ENCODE data around the gene ASTL. TPM values are rescaled to one million over a fixed set of nuclear protein-coding genes. Genes with fewer than 3 reads are reported as not detected.
A peak's percentile ranks its signal among the peaks of the same experiment; 100 is the strongest.

ASTL gene
- total RNA-seq, 1 donor from 2014 or later: not detected

GRCh38 chr2:96145848-96146152 lies 7.5 kb upstream of the ASTL start:
- no peaks in the 10 kb centered on the region for H3K9me3 Mint-ChIP-seq (ENCODE audit: unreplicated experiment)
- H3K27me3 Mint-ChIP-seq (ENCODE audit: unreplicated experiment): peaks cover 18% of the 10 kb centered on the region
- no peak for DNase-seq (ENCODE audit: low spot score)
- no peak overlapping the region for H3K27ac Mint-ChIP-seq (ENCODE audit: unreplicated experiment)
- no peak for TF ChIP-seq CTCF (IDR thresholded peaks at IDR 0.05; ENCODE audit: unreplicated experiment)
- no peaks in the 10 kb centered on the region for H3K36me3 Mint-ChIP-seq (ENCODE audit: low read depth, unreplicated experiment)
- H3K4me1 Mint-ChIP-seq (ENCODE audit: unreplicated experiment): peaks cover 8% of the 10 kb centered on the region
- H3K4me3 Mint-ChIP-seq (ENCODE audit: unreplicated experiment): peak overlapping the region; percentile 74

- Mint-ChIP-seq H3K4me1 (ENCODE audit: unreplicated experiment) (peaks cover 8% of the 10 kb centered on the region), H3K9me3 (ENCODE audit: unreplicated experiment) (no peaks in the 10 kb centered on the region), H3K4me3 (ENCODE audit: unreplicated experiment) (peak within 1 kb of the TSS; percentile 74), H3K27ac (ENCODE audit: unreplicated experiment) (no peak within 1 kb of the TSS), H3K27me3 (ENCODE audit: unreplicated experiment) (peaks cover 18% of the 10 kb centered on the region), H3K36me3 (ENCODE audit: low read depth, unreplicated experiment) (no peaks in the 10 kb centered on the region)
- no peak for TF ChIP-seq CTCF (IDR thresholded peaks at IDR 0.05; ENCODE audit: unreplicated experiment)
- peak; percentile 38 for DNase-seq (ENCODE audit: low spot score)
Observed at GRCh38 chr2:96145036-96145847, 6.9 kb upstream of the ASTL start, which contains the start of gene DUSP2. Gene DUSP2, minus strand, starts transcription at chr2:96145440. Its CDS starts 86 bp downstream, at chr2:96145354.

- TF ChIP-seq CTCF (IDR thresholded peaks at IDR 0.05; ENCODE audit: unreplicated experiment): no peak
- Mint-ChIP-seq H3K27me3 (ENCODE audit: unreplicated experiment) (peaks cover 18% of the 10 kb centered on the region), H3K36me3 (ENCODE audit: low read depth, unreplicated experiment) (no peaks in the 10 kb centered on the region), H3K9me3 (ENCODE audit: unreplicated experiment) (no peaks in the 10 kb centered on the region), H3K27ac (ENCODE audit: unreplicated experiment) (no peak overlapping the region), H3K4me1 (ENCODE audit: unreplicated experiment) (peaks cover 8% of the 10 kb centered on the region), H3K4me3 (ENCODE audit: unreplicated experiment) (no peak overlapping the region)
- DNase-seq (ENCODE audit: low spot score): no peak
Observed at GRCh38 chr2:96144481-96145035, 6.3 kb upstream of the ASTL start.

GRCh38 chr2:96143848-96144480 lies 5.7 kb upstream of the ASTL start:
- no peak overlapping the region for H3K4me3 Mint-ChIP-seq (ENCODE audit: unreplicated experiment)
- H3K9me3 Mint-ChIP-seq (ENCODE audit: unreplicated experiment): no peaks in the 10 kb centered on the region
- no peak for TF ChIP-seq CTCF (IDR thresholded peaks at IDR 0.05; ENCODE audit: unreplicated experiment)
- H3K36me3 Mint-ChIP-seq (ENCODE audit: low read depth, unreplicated experiment): no peaks in the 10 kb centered on the region
- peaks cover 8% of the 10 kb centered on the region for H3K4me1 Mint-ChIP-seq (ENCODE audit: unreplicated experiment)
- H3K27ac Mint-ChIP-seq (ENCODE audit: unreplicated experiment): no peak overlapping the region
- peaks cover 18% of the 10 kb centered on the region for H3K27me3 Mint-ChIP-seq (ENCODE audit: unreplicated experiment)
- peak; percentile 32 for DNase-seq (ENCODE audit: low spot score)
